Gastrocnemius medialis (tissue), 4 donors: Measurements from ENCODE around the gene BOD1L2.

Source experiments
- POLR2A ChIP-seq, 2 donors: fragments of 450-650 bp; IDR thresholded peaks; one replicate each; pipeline ENCODE4 v1.6.1; 2017; ENCODE audit warnings: antibody characterized with exemption in 2 of 2, mild to moderate bottlenecking in 2 of 2, moderate library complexity in 2 of 2
- TF ChIP-seq, protein P1 (sequence below), 5 experiments: fragments of 450-650 bp in 3 of 5; fragments of 200-600 bp in 2 of 5; sonication (generic) in 2 of 5; IDR thresholded peaks in 4 of 5; conservative IDR thresholded peaks in 1 of 5; 1 replicate in 4 of 5; 2 replicates in 1 of 5; pipeline ENCODE4 v1.5.1; 2016 to 2019; ENCODE audit warnings: antibody characterized with exemption in 5 of 5, mild to moderate bottlenecking in 3 of 5, moderate library complexity in 3 of 5

DNA sequence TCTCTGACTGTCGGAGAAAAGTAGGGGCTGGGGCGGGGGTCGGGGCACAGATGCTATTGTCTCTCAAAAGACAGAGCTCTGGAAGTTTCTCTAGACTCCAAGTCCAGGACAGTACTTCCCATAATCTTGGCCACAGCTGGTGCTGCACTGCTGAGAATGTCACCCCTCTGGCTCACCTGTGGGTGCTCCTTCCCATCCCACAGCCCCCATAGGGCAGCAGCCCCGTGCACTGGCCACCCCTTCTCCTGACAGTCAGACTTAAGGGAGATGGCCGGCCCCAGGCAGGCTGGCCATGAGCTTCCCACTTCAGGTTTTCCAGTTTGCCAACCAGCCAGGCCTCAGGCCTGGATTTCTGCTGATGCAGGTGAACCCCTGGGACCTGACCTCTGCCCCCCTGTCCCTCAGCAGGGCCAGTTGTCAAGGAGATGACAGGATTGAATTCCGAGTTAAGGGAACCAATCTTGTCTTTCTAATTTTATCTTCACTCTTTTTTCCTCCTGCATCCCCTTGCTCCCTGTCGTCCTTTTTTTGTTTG is 30.2 kb upstream of the BOD1L2 start:
- TF ChIP-seq, protein P1, sequence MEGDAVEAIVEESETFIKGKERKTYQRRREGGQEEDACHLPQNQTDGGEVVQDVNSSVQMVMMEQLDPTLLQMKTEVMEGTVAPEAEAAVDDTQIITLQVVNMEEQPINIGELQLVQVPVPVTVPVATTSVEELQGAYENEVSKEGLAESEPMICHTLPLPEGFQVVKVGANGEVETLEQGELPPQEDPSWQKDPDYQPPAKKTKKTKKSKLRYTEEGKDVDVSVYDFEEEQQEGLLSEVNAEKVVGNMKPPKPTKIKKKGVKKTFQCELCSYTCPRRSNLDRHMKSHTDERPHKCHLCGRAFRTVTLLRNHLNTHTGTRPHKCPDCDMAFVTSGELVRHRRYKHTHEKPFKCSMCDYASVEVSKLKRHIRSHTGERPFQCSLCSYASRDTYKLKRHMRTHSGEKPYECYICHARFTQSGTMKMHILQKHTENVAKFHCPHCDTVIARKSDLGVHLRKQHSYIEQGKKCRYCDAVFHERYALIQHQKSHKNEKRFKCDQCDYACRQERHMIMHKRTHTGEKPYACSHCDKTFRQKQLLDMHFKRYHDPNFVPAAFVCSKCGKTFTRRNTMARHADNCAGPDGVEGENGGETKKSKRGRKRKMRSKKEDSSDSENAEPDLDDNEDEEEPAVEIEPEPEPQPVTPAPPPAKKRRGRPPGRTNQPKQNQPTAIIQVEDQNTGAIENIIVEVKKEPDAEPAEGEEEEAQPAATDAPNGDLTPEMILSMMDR (IDR thresholded peaks at IDR 0.05 in 4 of 5, conservative IDR thresholded peaks at IDR 0.05 in 1 of 5), result no peak
- no peak for TF ChIP-seq POLR2A (IDR thresholded peaks at IDR 0.05)
